ENCODE results near the gene TBCCD1.

Gene TBCCD1

GRCh38 chr3:186514296-186515002 lies 52.7 kb downstream of the TBCCD1 start:
- Histone ChIP-seq H3K4me3 (ENCODE audit: low read depth, low read length, poor library complexity, severe bottlenecking) (no peak overlapping the region), H3K36me3 (ENCODE audit: insufficient read depth, low read length) (no peaks in the 10 kb centered on the region), H3K4me1 (ENCODE audit: insufficient read depth, low read length, severe bottlenecking) (peaks cover 45% of the 10 kb centered on the region), H3K27me3 (ENCODE audit: insufficient read depth, low read length) (no peaks in the 10 kb centered on the region), H3K79me2 (ENCODE audit: insufficient read depth, low read length) (no peaks in the 10 kb centered on the region), H2AFZ (ENCODE audit: low read length) (no peak overlapping the region), H3K4me2 (ENCODE audit: low read length) (no peak overlapping the region), H3F3A (ENCODE audit: insufficient read depth, low read length) (0 out of 2 replicates have a peak, but pooled peaks cover 4% of the 10 kb centered on the region), H4K20me1 (ENCODE audit: insufficient read depth, low read length) (no peaks in the 10 kb centered on the region), H3K9ac (ENCODE audit: low read length) (no peak overlapping the region), H3K9me3 (ENCODE audit: low read length) (no peaks in the 10 kb centered on the region), H3K9me2 (ENCODE audit: low read depth, low read length) (no peaks in the 10 kb centered on the region), H3K27ac (ENCODE audit: low read depth, low read length, poor library complexity, severe bottlenecking) (peak overlapping the region; percentile 4)
- TF ChIP-seq CTCF (IDR thresholded peaks at IDR 0.05; ENCODE audit: low read length) (peak; percentile 67), EZH2 (IDR thresholded peaks at IDR 0.05; ENCODE audit: borderline replicate concordance, low read length) (no peak)

- no peak overlapping the region for H3K4me3 ChIP-seq (ENCODE audit: low read depth, low read length, poor library complexity, severe bottlenecking)
- H3K27ac ChIP-seq (ENCODE audit: low read depth, low read length, poor library complexity, severe bottlenecking), result no peak overlapping the region
- H3K27me3 ChIP-seq (ENCODE audit: insufficient read depth, low read length), result no peaks in the 10 kb centered on the region
Measured at GRCh38 chr3:186513386-186513785, 53.8 kb downstream of the TBCCD1 start.

GRCh38 chr3:186512570-186513302 lies 54.4 kb downstream of the TBCCD1 start:
- Histone ChIP-seq H3K4me1 (ENCODE audit: insufficient read depth, low read length, severe bottlenecking) (peaks cover 38% of the 10 kb centered on the region), H3K79me2 (ENCODE audit: insufficient read depth, low read length) (no peaks in the 10 kb centered on the region), H3K9ac (ENCODE audit: low read length) (no peak overlapping the region), H2AFZ (ENCODE audit: low read length) (no peak overlapping the region), H4K20me1 (ENCODE audit: insufficient read depth, low read length) (no peaks in the 10 kb centered on the region), H3K4me2 (ENCODE audit: low read length) (no peak overlapping the region), H3K4me3 (ENCODE audit: low read depth, low read length, poor library complexity, severe bottlenecking) (no peak overlapping the region), H3F3A (ENCODE audit: insufficient read depth, low read length) (no peaks in the 10 kb centered on the region), H3K36me3 (ENCODE audit: insufficient read depth, low read length) (no peaks in the 10 kb centered on the region), H3K27me3 (ENCODE audit: insufficient read depth, low read length) (0 out of 2 replicates have a peak, but pooled peaks cover 1% of the 10 kb centered on the region), H3K9me2 (ENCODE audit: low read depth, low read length) (no peaks in the 10 kb centered on the region), H3K27ac (ENCODE audit: low read depth, low read length, poor library complexity, severe bottlenecking) (no peak overlapping the region), H3K9me3 (ENCODE audit: low read length) (no peaks in the 10 kb centered on the region)
- TF ChIP-seq EZH2 (IDR thresholded peaks at IDR 0.05; ENCODE audit: borderline replicate concordance, low read length) (no peak), CTCF (IDR thresholded peaks at IDR 0.05; ENCODE audit: low read length) (no peak)

More at GRCh38 chr3:186513386-186513785, 53.8 kb downstream of the TBCCD1 start:
- H3K9ac ChIP-seq (ENCODE audit: low read length), result no peak overlapping the region
- TF ChIP-seq EZH2 (IDR thresholded peaks at IDR 0.05; ENCODE audit: borderline replicate concordance, low read length) (no peak), CTCF (IDR thresholded peaks at IDR 0.05; ENCODE audit: low read length) (no peak)
- no peaks in the 10 kb centered on the region for H3K9me3 ChIP-seq (ENCODE audit: low read length)
- no peaks in the 10 kb centered on the region for H3K36me3 ChIP-seq (ENCODE audit: insufficient read depth, low read length)
- H3F3A ChIP-seq (ENCODE audit: insufficient read depth, low read length), result no peaks in the 10 kb centered on the region
- no peaks in the 10 kb centered on the region for H4K20me1 ChIP-seq (ENCODE audit: insufficient read depth, low read length)
- no peak overlapping the region for H2AFZ ChIP-seq (ENCODE audit: low read length)
- no peak overlapping the region for H3K4me2 ChIP-seq (ENCODE audit: low read length)
- H3K4me1 ChIP-seq (ENCODE audit: insufficient read depth, low read length, severe bottlenecking), result peaks cover 41% of the 10 kb centered on the region
- H3K9me2 ChIP-seq (ENCODE audit: low read depth, low read length), result no peaks in the 10 kb centered on the region
- H3K79me2 ChIP-seq (ENCODE audit: insufficient read depth, low read length), result no peaks in the 10 kb centered on the region

Measured in OCI-LY1 (cell line).